MCF 10A (cell line): Measurements from ENCODE around the gene MEOX1. TPM values are rescaled to one million over a fixed set of nuclear protein-coding genes. Genes with fewer than 3 reads are reported as not detected.

Experiments
- BruUV-seq: library from RNA; stranded (reverse); fragments of 400-500 nt; replicated peaks from 2 replicates; lab custom pipeline; 2021; lab: Mats Ljungman, UMichigan
- CTCF ChIA-PET: fragments of 300-600 bp; sonication (Branson Sonifier 250); formaldehyde crosslinking; extraction: SDS; loops from one replicate; lab custom pipeline; 2021; ENCODE audit warnings: antibody characterized with exemption, inconsistent platforms; lab: Yijun Ruan, JAX
- POLR2A ChIA-PET: fragments of 300-600, 350-650 bp; sonication (Branson Sonifier 250); formaldehyde crosslinking; extraction: SDS; loops from one replicate; lab custom pipeline; 2020; ENCODE audit warnings: antibody characterized with exemption, inconsistent platforms; lab: Yijun Ruan, JAX
- DNase-seq: peaks from one replicate; pipeline ENCODE4 v3.0.0-alpha.2; 2018; ENCODE audit not compliant: unreplicated experiment
- H3K27ac Mint-ChIP-seq: one replicate; pipeline ENCODE4 v1.8.0; 2022; ENCODE audit warnings: mild to moderate bottlenecking, low read depth, mixed read lengths; ENCODE audit not compliant: unreplicated experiment
- H3K27me3 Mint-ChIP-seq: one replicate; pipeline ENCODE4 v1.8.0; 2022; ENCODE audit warnings: mixed read lengths; ENCODE audit not compliant: insufficient read depth, unreplicated experiment
- H3K36me3 Mint-ChIP-seq: one replicate; pipeline ENCODE4 v1.8.0; 2022; ENCODE audit warnings: mild to moderate bottlenecking, moderate library complexity, mixed read lengths; ENCODE audit not compliant: insufficient read depth, unreplicated experiment
- H3K4me1 Mint-ChIP-seq: one replicate; pipeline ENCODE4 v1.8.0; 2022; ENCODE audit warnings: mixed read lengths; ENCODE audit not compliant: insufficient read depth, unreplicated experiment
- H3K4me3 Mint-ChIP-seq: one replicate; pipeline ENCODE4 v1.8.0; 2022; ENCODE audit warnings: mild to moderate bottlenecking, moderate library complexity, mixed read lengths; ENCODE audit not compliant: unreplicated experiment
- H3K9me3 Mint-ChIP-seq: one replicate; pipeline ENCODE4 v1.8.0; 2022; ENCODE audit warnings: mixed read lengths; ENCODE audit not compliant: unreplicated experiment
- CTCF ChIP-seq: fragments of 200-600 bp; IDR thresholded peaks from one replicate; pipeline ENCODE4 v1.8.0; 2022; ENCODE audit warnings: antibody characterized with exemption, mild to moderate bottlenecking; ENCODE audit not compliant: unreplicated experiment
- intact Hi-C: fragments of 100-400 bp; cut with micrococcal nuclease; formaldehyde crosslinking; loops from 2 replicates; pipeline ENCODE4 v1.14.1; 2022
- total RNA-seq: library from RNA; stranded (reverse); gene quantifications from 2 replicates; pipeline ENCODE4 v1.2.3, GENCODE V29; 2022

MEOX1 gene
- total RNA-seq, 1 experiment from 2014 or later, result not detected

GRCh38 chr17:43699438-43699756, 37.7 kb upstream of the MEOX1 start:
- Mint-ChIP-seq H3K4me1 (peaks cover 6% of the 10 kb centered on the region), H3K36me3 (no peaks in the 10 kb centered on the region), H3K27me3 (no peaks in the 10 kb centered on the region), H3K27ac (no peak overlapping the region), H3K9me3 (peaks cover 6% of the 10 kb centered on the region), H3K4me3 (no peak overlapping the region)
- no peak for TF ChIP-seq CTCF
- intact Hi-C loops, result no loop called here
- CTCF ChIA-PET, result interaction anchor here (0.6 to 15.1 kb wide), 3 partner anchors 23 to 852 kb away, joined by 3 to 467 read pairs (median 3); partner anchors contain the start of gene SOST
- no TSS peak for BruUV-seq
- DNase-seq, result no peak
- POLR2A ChIA-PET, result interaction anchor here (0.7 kb wide), 1 partner anchor 167 kb away, joined by 3 read pairs; no protein-coding TSS in a partner anchor

- no TSS peak for BruUV-seq
Measured at GRCh38 chr17:43698678-43699437, 37.1 kb upstream of the MEOX1 start.

GRCh38 chr17:43697937-43698336, 36.2 kb upstream of the MEOX1 start:
- no peak for TF ChIP-seq CTCF
- CTCF ChIA-PET, result interaction anchor here (1.4 to 15.1 kb wide), 3 partner anchors 63 to 149 kb away, joined by 4 to 467 read pairs (median 6); partner anchors contain the start of genes CD300LG and SOST
- no TSS peak for BruUV-seq
- intact Hi-C loops, result no loop called here
- Mint-ChIP-seq H3K27ac (no peak overlapping the region), H3K36me3 (no peaks in the 10 kb centered on the region), H3K4me1 (peaks cover 6% of the 10 kb centered on the region), H3K4me3 (no peak overlapping the region), H3K27me3 (no peaks in the 10 kb centered on the region), H3K9me3 (peaks cover 6% of the 10 kb centered on the region)
- no peak for DNase-seq
- POLR2A ChIA-PET, result interaction anchor here (0.6 kb wide), 1 partner anchor 285 kb away, joined by 3 read pairs; no protein-coding TSS in a partner anchor

More at GRCh38 chr17:43698678-43699437, 37.1 kb upstream of the MEOX1 start:
- Mint-ChIP-seq H3K36me3 (no peaks in the 10 kb centered on the region), H3K27ac (no peak overlapping the region), H3K9me3 (peaks cover 6% of the 10 kb centered on the region), H3K27me3 (no peaks in the 10 kb centered on the region), H3K4me3 (no peak overlapping the region), H3K4me1 (peaks cover 6% of the 10 kb centered on the region)
- no peak for DNase-seq
- ChIA-PET CTCF (interaction anchor here (0.6 to 15.1 kb wide), 4 partner anchors 24 to 851 kb away, joined by 3 to 467 read pairs (median 4); partner anchors contain the start of genes CD300LG and SOST), POLR2A (no interaction called here)
- TF ChIP-seq CTCF, result no peak
- intact Hi-C loops, result no loop called here

- CTCF ChIA-PET, result interaction anchor here (0.7 to 15.1 kb wide), 3 partner anchors 53 to 149 kb away, joined by 4 to 467 read pairs (median 4); partner anchors contain the start of gene SOST
- no peak for TF ChIP-seq CTCF
- POLR2A ChIA-PET, result interaction anchor here (1.1 kb wide), 1 partner anchor 65 kb away, joined by 3 read pairs; no protein-coding TSS in a partner anchor
- peaks cover 6% of the 10 kb centered on the region for H3K4me1 Mint-ChIP-seq
- no peak overlapping the region for H3K4me3 Mint-ChIP-seq
- no peaks in the 10 kb centered on the region for H3K27me3 Mint-ChIP-seq
- no TSS peak for BruUV-seq
- no peaks in the 10 kb centered on the region for H3K9me3 Mint-ChIP-seq
- H3K36me3 Mint-ChIP-seq, result no peaks in the 10 kb centered on the region
- DNase-seq, result no peak
- no peak overlapping the region for H3K27ac Mint-ChIP-seq
- intact Hi-C loops, result no loop called here
Measured at GRCh38 chr17:43696891-43697290, 35.2 kb upstream of the MEOX1 start.
